Caco-2 (cell line): ENCODE measurements around the gene FGD5. TPM values are rescaled to one million over a fixed set of nuclear protein-coding genes. Genes with fewer than 3 reads are reported as not detected.

Source experiments
- BruUV-seq: library from RNA; stranded (reverse); fragments of 400-500 nt; replicated peaks from 2 replicates; lab custom pipeline; 2021; lab: Mats Ljungman, UMichigan
- CTCF ChIA-PET: fragments of 300-600 bp; sonication (Branson Sonifier 250); formaldehyde crosslinking; loops from one replicate; lab custom pipeline; 2022; ENCODE audit warnings: antibody characterized with exemption; lab: Charles Lee
- POLR2A ChIA-PET: fragments of 300-600 bp; sonication (Branson Sonifier 250); formaldehyde crosslinking; loops from one replicate; lab custom pipeline; 2022; ENCODE audit warnings: antibody characterized with exemption; lab: Charles Lee
- DNase-seq, 2 experiments: peaks; one replicate each; pipeline versions ENCODE4 v3.0.0 to v3.0.0-alpha.2; 2020 to 2022
- H3K27me3 ChIP-seq: replicated peaks from 2 replicates; pipeline ENCODE4 v1.6.0; 2011; ENCODE audit warnings: low read length; ENCODE audit not compliant: control insufficient read depth, insufficient read depth
- H3K36me3 ChIP-seq: 2 replicates; pipeline ENCODE4 v1.5.1; 2011; ENCODE audit warnings: low read length; ENCODE audit not compliant: control insufficient read depth, insufficient read depth
- H3K4me1 ChIP-seq: fragments of 250-450 bp; sonication (Bioruptor Pico); 2 replicates; pipeline ENCODE4 v1.5.1; 2020; ENCODE audit warnings: mild to moderate bottlenecking
- H3K4me3 ChIP-seq: 2 replicates; pipeline ENCODE4 v1.5.1; 2011; ENCODE audit warnings: low read depth, mild to moderate bottlenecking, control low read depth, low read length
- H3K9me3 ChIP-seq: fragments of 250-450 bp; sonication (Bioruptor Pico); 2 replicates; pipeline ENCODE4 v1.5.1; 2020; ENCODE audit warnings: mild to moderate bottlenecking, moderate library complexity
- H3K27ac Mint-ChIP-seq: one replicate; pipeline ENCODE4 v1.8.0; 2022; ENCODE audit warnings: mixed read lengths; ENCODE audit not compliant: unreplicated experiment
- H3K27me3 Mint-ChIP-seq: one replicate; pipeline ENCODE4 v1.8.0; 2022; ENCODE audit warnings: mixed read lengths; ENCODE audit not compliant: insufficient read depth, unreplicated experiment
- H3K36me3 Mint-ChIP-seq: one replicate; pipeline ENCODE4 v1.8.0; 2022; ENCODE audit warnings: mild to moderate bottlenecking, mixed read lengths; ENCODE audit not compliant: insufficient read depth, unreplicated experiment
- H3K4me1 Mint-ChIP-seq: one replicate; pipeline ENCODE4 v1.8.0; 2022; ENCODE audit warnings: low read depth, mixed read lengths; ENCODE audit not compliant: unreplicated experiment
- H3K4me3 Mint-ChIP-seq: one replicate; pipeline ENCODE4 v1.8.0; 2022; ENCODE audit warnings: mild to moderate bottlenecking, moderate library complexity, mixed read lengths; ENCODE audit not compliant: unreplicated experiment
- H3K9me3 Mint-ChIP-seq: one replicate; pipeline ENCODE4 v1.8.0; 2022; ENCODE audit warnings: mixed read lengths; ENCODE audit not compliant: unreplicated experiment
- intact Hi-C: fragments of 100-400 bp; cut with micrococcal nuclease; formaldehyde crosslinking; loops from one replicate; pipeline ENCODE4 v1.10.0; 2022; ENCODE audit not compliant: unreplicated experiment
- total RNA-seq: library from RNA; stranded (reverse); gene quantifications from 2 replicates; pipeline ENCODE4 v1.2.3, GENCODE V29; 2022
- TF ChIP-seq, protein P1 (sequence below), 2 experiments: fragments of 200-600 bp in 1 of 2; IDR thresholded peaks; 1 replicate in 1 of 2; 2 replicates in 1 of 2; pipeline versions ENCODE4 v1.5.1 to v1.8.0; 2011 to 2022; ENCODE audit warnings: antibody characterized with exemption in 1 of 2, control low read depth in 1 of 2, inconsistent platforms in 1 of 2, low read depth in 1 of 2, low read length in 1 of 2, mild to moderate bottlenecking in 1 of 2, moderate library complexity in 1 of 2; ENCODE audit not compliant: insufficient read depth in 1 of 2, severe bottlenecking in 1 of 2, unreplicated experiment in 1 of 2

FGD5 gene
- total RNA-seq, 1 experiment from 2014 or later = 0.25 TPM

DNA sequence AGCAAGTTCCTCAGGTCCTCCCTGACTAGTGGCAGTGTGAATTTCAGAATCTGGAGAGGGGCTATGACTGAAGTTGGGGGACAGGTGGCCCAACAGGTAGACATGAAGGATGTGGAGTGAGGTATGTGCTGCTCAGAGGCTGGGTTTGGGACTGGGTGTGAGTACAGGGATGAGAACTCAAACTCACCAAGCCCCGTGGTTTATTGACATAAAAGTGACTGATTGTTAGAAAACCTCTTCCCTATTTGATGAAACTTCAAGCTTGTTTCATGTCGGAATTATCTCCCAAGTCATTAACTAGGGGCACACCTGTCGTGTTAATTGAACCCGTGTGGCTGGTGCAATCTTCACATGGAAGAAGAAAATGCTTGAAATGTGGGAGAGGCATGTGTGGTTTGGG is 27.1 kb downstream of the FGD5 start:
- POLR2A ChIA-PET = no interaction called here
- no peaks in the 10 kb centered on the region; the same call in 1 of the 2 replicates for H3K27me3 ChIP-seq
- DNase-seq = no peak
- intact Hi-C loops = no loop called here
- H3K4me1 ChIP-seq = 0 out of 2 replicates have a peak, but pooled peaks cover 4% of the 10 kb centered on the region
- CTCF ChIA-PET = no interaction called here
- H3K9me3 ChIP-seq = no peaks in the 10 kb centered on the region
- Mint-ChIP-seq H3K9me3 (no peaks in the 10 kb centered on the region), H3K4me3 (no peak overlapping the region), H3K4me1 (no peaks in the 10 kb centered on the region), H3K36me3 (no peaks in the 10 kb centered on the region), H3K27me3 (peaks cover 16% of the 10 kb centered on the region), H3K27ac (no peak overlapping the region)
- no peaks in the 10 kb centered on the region for H3K36me3 ChIP-seq
- TF ChIP-seq, protein P1, sequence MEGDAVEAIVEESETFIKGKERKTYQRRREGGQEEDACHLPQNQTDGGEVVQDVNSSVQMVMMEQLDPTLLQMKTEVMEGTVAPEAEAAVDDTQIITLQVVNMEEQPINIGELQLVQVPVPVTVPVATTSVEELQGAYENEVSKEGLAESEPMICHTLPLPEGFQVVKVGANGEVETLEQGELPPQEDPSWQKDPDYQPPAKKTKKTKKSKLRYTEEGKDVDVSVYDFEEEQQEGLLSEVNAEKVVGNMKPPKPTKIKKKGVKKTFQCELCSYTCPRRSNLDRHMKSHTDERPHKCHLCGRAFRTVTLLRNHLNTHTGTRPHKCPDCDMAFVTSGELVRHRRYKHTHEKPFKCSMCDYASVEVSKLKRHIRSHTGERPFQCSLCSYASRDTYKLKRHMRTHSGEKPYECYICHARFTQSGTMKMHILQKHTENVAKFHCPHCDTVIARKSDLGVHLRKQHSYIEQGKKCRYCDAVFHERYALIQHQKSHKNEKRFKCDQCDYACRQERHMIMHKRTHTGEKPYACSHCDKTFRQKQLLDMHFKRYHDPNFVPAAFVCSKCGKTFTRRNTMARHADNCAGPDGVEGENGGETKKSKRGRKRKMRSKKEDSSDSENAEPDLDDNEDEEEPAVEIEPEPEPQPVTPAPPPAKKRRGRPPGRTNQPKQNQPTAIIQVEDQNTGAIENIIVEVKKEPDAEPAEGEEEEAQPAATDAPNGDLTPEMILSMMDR (IDR thresholded peaks at IDR 0.05; ENCODE audit: insufficient read depth in 1 of 2, low read depth in 1 of 2, low read length in 1 of 2, severe bottlenecking in 1 of 2, unreplicated experiment in 1 of 2) = no peak
- BruUV-seq = no TSS peak
- H3K4me3 ChIP-seq = no peak overlapping the region

- ChIA-PET POLR2A (no interaction called here), CTCF (no interaction called here)
- H3K4me3 Mint-ChIP-seq = no peak overlapping the region
- H3K4me1 Mint-ChIP-seq = no peaks in the 10 kb centered on the region
- Histone ChIP-seq H3K36me3 (no peaks in the 10 kb centered on the region), H3K4me3 (no peak overlapping the region), H3K27me3 (no peaks in the 10 kb centered on the region; the same call in 1 of the 2 replicates), H3K9me3 (no peaks in the 10 kb centered on the region), H3K4me1 (0 out of 2 replicates have a peak, but pooled peaks cover 4% of the 10 kb centered on the region)
- no peaks in the 10 kb centered on the region for H3K9me3 Mint-ChIP-seq
- H3K27me3 Mint-ChIP-seq = peaks cover 12% of the 10 kb centered on the region
- BruUV-seq = no TSS peak
- TF ChIP-seq, protein P1 (IDR thresholded peaks at IDR 0.05; ENCODE audit: insufficient read depth in 1 of 2, low read depth in 1 of 2, low read length in 1 of 2, severe bottlenecking in 1 of 2, unreplicated experiment in 1 of 2) = no peak
- DNase-seq = no peak
- no peak overlapping the region for H3K27ac Mint-ChIP-seq
- no peaks in the 10 kb centered on the region for H3K36me3 Mint-ChIP-seq
- intact Hi-C loops = no loop called here
Measured at GRCh38 chr3:14846226-14846880, 27.6 kb downstream of the FGD5 start.

DNA sequence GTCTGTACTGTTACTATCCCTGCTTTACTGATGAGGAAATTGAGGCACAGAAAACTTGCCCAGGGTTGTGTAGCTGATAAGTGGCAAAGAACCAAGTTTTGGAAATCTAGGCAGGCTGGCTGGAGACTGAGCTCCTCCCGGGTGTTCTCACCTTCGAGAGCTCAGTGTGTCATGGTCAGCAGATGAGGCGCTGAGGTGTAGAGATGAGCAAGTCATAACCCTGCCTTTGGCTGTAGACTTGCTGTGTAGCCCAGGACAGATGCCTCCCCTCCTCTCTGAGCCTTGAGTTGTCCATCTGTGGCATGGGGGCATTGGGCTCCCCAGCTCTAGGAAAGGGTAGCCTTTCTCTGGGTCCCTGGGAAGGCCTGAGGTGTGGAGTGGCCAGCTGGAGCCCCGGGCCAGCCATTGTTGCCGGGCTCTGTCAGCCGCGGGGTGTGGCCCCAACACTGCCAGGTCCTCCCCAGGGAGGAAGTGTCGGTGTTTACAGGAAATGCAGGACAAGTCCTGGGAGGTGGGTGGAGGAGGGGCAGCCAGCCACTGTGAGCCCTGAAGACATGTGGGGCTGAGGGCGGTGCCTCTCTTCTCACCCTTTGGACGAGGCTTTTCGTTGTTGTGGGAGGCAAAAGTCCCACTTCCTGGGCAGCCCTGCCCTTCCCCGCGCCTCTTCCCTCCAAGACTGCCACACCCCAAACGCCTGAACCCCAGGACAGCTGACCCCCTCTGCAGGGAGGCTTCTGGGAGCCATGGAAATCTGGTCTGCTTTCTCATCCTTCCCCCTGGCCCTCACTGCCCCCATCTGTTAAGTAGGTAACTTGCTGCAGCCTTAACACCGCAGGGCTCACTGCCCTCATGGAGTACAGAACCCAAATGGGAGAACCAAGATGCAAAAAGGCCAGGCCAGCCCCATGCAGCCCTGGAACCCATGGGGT is 29.1 kb downstream of the FGD5 start:
- Mint-ChIP-seq H3K4me1 (no peaks in the 10 kb centered on the region), H3K27ac (no peak overlapping the region), H3K9me3 (no peaks in the 10 kb centered on the region), H3K27me3 (peaks cover 8% of the 10 kb centered on the region), H3K4me3 (no peak overlapping the region), H3K36me3 (no peaks in the 10 kb centered on the region)
- H3K36me3 ChIP-seq = no peaks in the 10 kb centered on the region
- no peak for DNase-seq
- CTCF ChIA-PET = interaction anchor here (0.7 kb wide), 1 partner anchor 13 kb away, joined by 3 read pairs; no protein-coding TSS in a partner anchor
- no TSS peak for BruUV-seq
- intact Hi-C loops = no loop called here
- H3K4me3 ChIP-seq = no peak overlapping the region
- H3K27me3 ChIP-seq = no peaks in the 10 kb centered on the region; the same call in 1 of the 2 replicates
- POLR2A ChIA-PET = no interaction called here
- TF ChIP-seq, protein P1 (IDR thresholded peaks at IDR 0.05; ENCODE audit: insufficient read depth in 1 of 2, low read depth in 1 of 2, low read length in 1 of 2, severe bottlenecking in 1 of 2, unreplicated experiment in 1 of 2) = no peak
- no peaks in the 10 kb centered on the region for H3K9me3 ChIP-seq
- 0 out of 2 replicates have a peak, but pooled peaks cover 4% of the 10 kb centered on the region for H3K4me1 ChIP-seq
